ENCODE data around the gene DTNBP1.

GRCh38 chr6:15500901-15501825 is 161.7 kb downstream of the DTNBP1 start:
- no peak for TF ChIP-seq ZNF362 (tag by site-specific recombination; IDR thresholded peaks at IDR 0.05)
- TF ChIP-seq PBX3 (CRISPR knock-in tag; IDR thresholded peaks at IDR 0.05): no peak
- TF ChIP-seq ZNF18 (tag by site-specific recombination; IDR thresholded peaks at IDR 0.05): no peak
- no peak for TF ChIP-seq CTCF (tag by site-specific recombination; IDR thresholded peaks at IDR 0.05)

Data from HEK293 (cell line).